Neuron (in vitro differentiated cells): ENCODE results near the gene MIDN.

Experiments
- H2AFZ ChIP-seq: one replicate; pipeline ENCODE4 v1.6.1; 2013; ENCODE audit warnings: low read depth, mild to moderate bottlenecking, inconsistent platforms, low read length, moderate library complexity
- H3K27me3 ChIP-seq: one replicate; pipeline ENCODE4 v1.6.1; 2013; ENCODE audit warnings: low read length; ENCODE audit not compliant: insufficient read depth
- H3K36me3 ChIP-seq: one replicate; pipeline ENCODE4 v1.6.1; 2013; ENCODE audit warnings: low read length; ENCODE audit not compliant: insufficient read depth
- H3K4me1 ChIP-seq: one replicate; pipeline ENCODE4 v1.6.1; 2013; ENCODE audit warnings: low read length; ENCODE audit not compliant: insufficient read depth
- H3K4me3 ChIP-seq: 2 replicates; pipeline ENCODE4 v1.5.1; 2013; ENCODE audit warnings: mild to moderate bottlenecking, low read length, moderate library complexity
- H3K9me3 ChIP-seq: one replicate; pipeline ENCODE4 v1.6.1; 2013; ENCODE audit warnings: low read length

Gene MIDN

DNA sequence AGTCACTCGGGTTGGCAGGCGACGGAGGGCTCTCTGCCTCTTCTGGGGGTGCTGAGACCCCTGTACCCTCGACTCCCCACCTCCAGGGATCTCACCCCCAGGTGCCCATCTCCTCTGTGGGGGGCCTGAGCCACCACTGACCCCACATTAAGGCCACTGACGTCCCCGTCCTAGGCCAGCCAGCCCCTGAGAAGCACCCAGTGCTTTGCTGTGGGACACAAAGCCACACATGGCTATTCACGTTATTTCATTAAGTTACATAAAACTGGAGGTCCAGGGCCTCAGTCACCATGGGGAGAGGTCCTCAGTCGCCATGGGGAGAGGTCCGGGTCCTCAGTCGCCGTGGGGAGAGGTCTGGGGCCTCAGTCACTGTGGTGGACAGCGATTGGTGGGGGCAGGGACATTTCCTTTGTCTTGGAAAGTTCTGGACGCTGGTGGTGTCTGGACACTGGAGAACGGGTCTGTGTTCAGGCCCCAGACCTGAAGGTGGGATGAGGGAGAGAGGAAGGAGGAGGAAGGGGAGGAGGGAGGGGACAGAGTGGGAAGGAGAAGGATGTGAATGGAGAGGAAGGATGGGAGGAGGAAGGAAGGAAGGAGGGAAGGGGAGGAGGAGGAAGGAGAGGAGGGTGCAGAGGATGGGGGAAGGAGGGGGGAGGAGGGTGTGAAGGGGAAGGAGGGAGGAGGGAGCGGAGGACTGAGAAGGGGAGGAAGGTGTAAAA is 33.3 kb downstream of the MIDN start:
- Histone ChIP-seq H3K9me3 (no peaks in the 10 kb centered on the region), H3K4me1 (peaks cover 25% of the 10 kb centered on the region), H3K27me3 (no peaks in the 10 kb centered on the region), H3K4me3 (no peak overlapping the region), H3K36me3 (peaks cover 15% of the 10 kb centered on the region), H2AFZ (no peak overlapping the region)

- Histone ChIP-seq H3K9me3 (no peaks in the 10 kb centered on the region), H3K36me3 (peaks cover 12% of the 10 kb centered on the region), H3K27me3 (no peaks in the 10 kb centered on the region), H3K4me3 (no peak overlapping the region), H2AFZ (no peak overlapping the region), H3K4me1 (peaks cover 32% of the 10 kb centered on the region)
These were observed 34.3 kb downstream of the MIDN start for GRCh38 chr19:1282588-1283206.

DNA sequence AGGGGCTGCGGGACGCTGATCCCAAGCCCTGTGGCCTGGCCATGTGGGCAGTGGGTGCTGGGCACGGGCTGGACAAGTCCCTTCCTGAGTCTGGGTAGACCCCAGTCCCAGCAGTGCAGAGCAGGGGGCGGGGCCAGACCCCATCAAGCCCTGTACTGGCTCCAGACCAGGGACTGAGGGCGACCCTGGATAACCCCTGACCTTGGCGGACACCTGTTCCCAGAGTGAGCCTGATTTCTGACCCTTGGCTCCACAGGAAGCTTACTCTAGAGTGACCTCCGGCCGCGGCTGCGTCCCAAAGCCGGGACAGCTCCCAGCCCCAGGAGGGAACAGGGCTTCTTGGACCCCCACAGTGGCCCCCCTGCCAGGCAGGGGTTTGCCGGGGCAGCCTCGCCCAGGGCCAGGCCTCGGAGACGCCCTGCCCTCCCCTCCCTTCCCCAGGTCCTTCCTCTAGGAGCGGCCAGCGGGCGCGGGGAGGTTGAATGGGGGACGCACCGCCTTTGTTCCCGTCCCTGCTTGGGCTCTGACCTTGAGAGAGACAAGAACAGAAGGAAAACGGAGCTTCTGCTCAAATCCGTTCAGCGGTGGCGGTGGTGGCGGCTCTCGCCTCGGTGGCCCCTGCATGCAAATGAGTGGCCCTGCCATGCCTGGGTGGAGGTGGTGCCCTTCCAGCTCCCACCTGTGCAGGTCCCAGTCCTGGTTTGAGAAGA is 35.0 kb downstream of the MIDN start:
- no peaks in the 10 kb centered on the region for H3K27me3 ChIP-seq
- peaks cover 37% of the 10 kb centered on the region for H3K4me1 ChIP-seq
- H3K4me3 ChIP-seq: no peak overlapping the region
- peaks cover 9% of the 10 kb centered on the region for H3K36me3 ChIP-seq
- H2AFZ ChIP-seq: no peak overlapping the region
- no peaks in the 10 kb centered on the region for H3K9me3 ChIP-seq

DNA sequence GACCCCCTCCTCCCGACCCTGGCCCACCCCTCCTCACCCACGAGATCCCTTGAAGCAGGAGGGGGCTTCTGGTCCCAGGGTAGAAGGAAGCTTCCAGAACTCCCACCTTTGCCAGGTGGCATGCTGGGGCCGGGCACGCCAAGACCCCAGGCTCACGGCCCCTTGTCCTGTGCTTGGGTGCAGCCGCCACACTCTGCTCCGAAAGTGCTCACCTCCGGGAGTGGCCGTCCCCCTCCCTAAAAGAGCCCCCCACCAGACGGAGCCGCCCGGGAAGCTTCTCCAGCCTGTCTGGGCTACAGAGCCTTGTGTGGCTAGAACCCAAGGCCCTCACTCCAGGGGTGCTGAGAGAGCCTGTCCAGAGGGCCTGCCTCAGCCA is 35.5 kb downstream of the MIDN start:
- Histone ChIP-seq H3K4me1 (peaks cover 37% of the 10 kb centered on the region), H3K27me3 (no peaks in the 10 kb centered on the region), H3K4me3 (no peak overlapping the region), H3K36me3 (peaks cover 6% of the 10 kb centered on the region), H3K9me3 (no peaks in the 10 kb centered on the region), H2AFZ (no peak overlapping the region)

DNA sequence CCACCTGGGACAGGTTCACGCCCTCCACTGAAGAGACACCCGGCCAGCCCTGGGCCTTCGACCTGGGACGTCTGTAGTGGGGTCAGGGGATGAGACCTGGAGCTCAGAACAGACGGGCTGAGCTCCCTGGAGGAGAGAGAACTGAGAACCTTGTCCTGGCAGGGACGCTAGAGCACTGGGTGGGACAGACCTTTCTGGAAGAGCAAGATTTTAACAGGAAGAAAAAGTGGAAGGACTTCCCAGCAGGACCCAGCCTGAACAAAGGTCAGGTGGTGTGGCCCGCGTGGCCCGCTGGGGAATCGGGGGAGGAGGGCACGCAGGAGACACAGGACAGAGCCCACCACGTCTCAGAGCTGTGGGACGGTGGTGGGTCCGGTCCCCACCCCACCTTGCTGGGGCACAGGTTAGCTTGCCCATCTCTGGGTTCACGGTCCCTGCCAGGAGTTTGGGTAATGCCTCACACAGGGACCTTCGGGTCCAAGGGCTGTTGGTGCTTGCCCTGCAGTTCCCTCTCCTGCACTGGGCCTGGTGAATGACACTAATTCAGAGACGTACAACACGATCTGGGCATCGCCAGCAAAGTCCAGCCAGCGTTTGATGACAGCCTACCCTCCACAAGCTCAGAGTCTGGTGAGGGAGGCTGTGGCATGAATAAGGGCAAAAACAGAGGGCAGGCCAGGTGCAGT is 36.1 kb downstream of the MIDN start:
- no peaks in the 10 kb centered on the region for H3K27me3 ChIP-seq
- H3K4me1 ChIP-seq: peaks cover 37% of the 10 kb centered on the region
- H3K4me3 ChIP-seq: no peak overlapping the region
- no peak overlapping the region for H2AFZ ChIP-seq
- H3K9me3 ChIP-seq: no peaks in the 10 kb centered on the region
- H3K36me3 ChIP-seq: peaks cover under 1% of the 10 kb centered on the region

DNA sequence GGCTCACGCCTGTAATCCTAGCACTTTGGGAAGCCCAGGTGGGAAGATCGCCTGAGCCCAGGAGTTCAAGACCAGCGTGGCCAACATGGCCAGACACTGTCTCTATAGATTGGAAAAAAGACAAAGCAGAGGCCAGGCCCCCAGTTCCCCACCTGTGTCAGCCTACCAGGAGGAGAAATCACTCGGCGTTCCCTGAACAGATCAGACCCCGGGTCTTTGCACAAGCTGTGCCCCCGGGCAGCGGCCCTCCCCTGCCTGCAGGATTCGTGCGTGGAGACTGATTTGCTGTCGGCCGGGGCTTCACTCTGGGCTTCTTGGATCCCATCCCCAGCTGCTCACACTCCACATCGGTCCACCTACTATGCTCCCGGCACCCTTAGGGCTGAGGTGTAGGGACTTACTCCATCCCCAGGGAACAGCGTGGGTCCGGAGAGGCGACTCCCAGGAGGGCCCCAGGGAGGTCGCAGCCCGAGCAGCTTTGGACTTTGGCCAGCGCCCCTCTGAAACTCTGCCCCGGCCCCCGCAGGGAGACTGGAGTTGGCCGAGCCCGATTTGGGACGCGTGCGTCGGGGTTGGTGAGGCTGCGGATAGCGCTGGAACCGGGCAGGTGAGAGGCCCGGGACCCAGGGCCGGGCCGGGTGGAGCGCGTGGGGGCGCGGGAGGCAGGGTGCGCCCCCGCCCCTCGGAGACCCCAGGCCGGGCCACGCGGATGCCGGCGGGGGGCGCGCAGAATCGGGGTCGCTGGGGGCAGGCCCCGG is 36.8 kb downstream of the MIDN start:
- H3K27me3 ChIP-seq: no peaks in the 10 kb centered on the region
- no peaks in the 10 kb centered on the region for H3K9me3 ChIP-seq
- H3K4me3 ChIP-seq: peak overlapping the region; percentile 18
- H3K4me1 ChIP-seq: peaks cover 37% of the 10 kb centered on the region
- H2AFZ ChIP-seq: no peak overlapping the region
- no peaks in the 10 kb centered on the region for H3K36me3 ChIP-seq

GRCh38 chr19:1285737-1286360 is 37.5 kb downstream of the MIDN start, which contains the start of gene EFNA2:
EFNA2 (plus strand) TSS chr19:1285873; CDS start chr19:1286169, 296 bp downstream.
- no peaks in the 10 kb centered on the region for H3K27me3 ChIP-seq
- H3K4me3 ChIP-seq: peak within 1 kb of the TSS; percentile 60
- H2AFZ ChIP-seq: no peak within 1 kb of the TSS
- H3K36me3 ChIP-seq: no peaks in the 10 kb centered on the region
- peaks cover 37% of the 10 kb centered on the region for H3K4me1 ChIP-seq
- H3K9me3 ChIP-seq: no peaks in the 10 kb centered on the region

GRCh38 chr19:1286487-1287353 is 38.3 kb downstream of the MIDN start:
- Histone ChIP-seq H3K36me3 (no peaks in the 10 kb centered on the region), H2AFZ (no peak overlapping the region), H3K4me3 (peak overlapping the region; percentile 60), H3K9me3 (no peaks in the 10 kb centered on the region), H3K4me1 (peaks cover 37% of the 10 kb centered on the region), H3K27me3 (no peaks in the 10 kb centered on the region)

DNA sequence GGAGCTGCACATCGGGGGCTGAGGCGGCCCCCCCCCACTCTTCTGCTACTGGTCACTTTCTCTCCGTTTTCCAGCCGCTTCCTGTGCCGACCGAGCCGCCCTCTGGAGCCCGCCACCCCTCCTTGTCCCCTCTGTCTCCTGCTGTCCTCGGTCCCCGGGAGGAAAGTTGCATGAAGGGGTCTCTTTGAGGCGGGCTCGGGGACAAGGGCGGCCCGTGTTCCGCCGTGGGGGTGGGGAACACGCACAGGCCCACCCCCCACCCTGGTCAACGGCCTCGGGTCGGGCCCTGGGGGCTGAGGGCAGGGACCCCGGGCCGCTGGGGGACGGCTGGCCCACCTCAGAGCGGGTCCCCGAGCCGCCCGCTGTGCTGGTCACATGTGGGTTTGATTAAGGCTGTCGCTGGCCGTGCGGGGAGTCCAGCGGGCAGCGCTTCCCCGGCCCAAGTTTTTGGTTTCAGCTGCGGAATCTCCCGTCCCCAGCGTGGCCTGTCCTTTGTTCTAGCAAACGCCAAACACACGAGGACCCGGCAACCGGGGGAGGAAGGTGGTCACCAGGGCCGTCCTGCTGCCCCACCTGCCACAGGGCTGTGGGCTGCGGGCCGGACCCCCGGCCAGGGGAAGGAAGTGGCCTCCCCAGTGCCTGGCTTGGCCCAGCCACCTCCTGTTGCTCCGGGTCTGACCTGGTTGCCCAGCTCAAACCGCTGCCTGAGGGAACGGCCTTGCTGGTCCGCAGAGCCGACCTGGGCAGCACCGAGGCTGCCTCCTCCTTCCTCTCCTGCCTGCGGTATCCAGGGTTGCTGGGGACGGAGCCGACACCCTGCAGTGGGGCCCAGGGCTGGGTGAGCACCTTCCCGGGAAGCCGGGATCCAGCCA is 39.2 kb downstream of the MIDN start:
- H3K36me3 ChIP-seq: no peaks in the 10 kb centered on the region
- peak overlapping the region; percentile 60 for H3K4me3 ChIP-seq
- no peaks in the 10 kb centered on the region for H3K27me3 ChIP-seq

DNA sequence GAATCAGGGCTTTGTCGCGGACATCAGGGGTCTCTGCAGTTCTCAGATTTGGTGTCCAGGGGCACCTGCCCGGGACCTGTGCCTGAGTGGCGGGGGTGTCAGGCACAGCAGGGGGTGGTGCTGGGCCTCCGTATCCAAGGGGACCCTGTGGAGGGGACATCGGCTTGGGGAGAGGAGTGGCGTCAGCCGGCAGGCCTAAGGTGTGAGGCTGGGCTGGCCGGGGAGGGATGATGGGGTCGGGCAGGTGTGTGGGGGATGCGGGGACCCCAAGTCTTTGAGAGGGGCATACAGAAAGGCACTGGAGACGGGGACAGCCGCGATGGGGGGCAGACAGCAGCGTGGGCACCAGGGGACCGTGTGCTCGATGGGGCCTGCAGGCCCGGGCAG is 39.8 kb downstream of the MIDN start:
- Histone ChIP-seq H2AFZ (no peak overlapping the region), H3K4me1 (peaks cover 33% of the 10 kb centered on the region), H3K9me3 (no peaks in the 10 kb centered on the region), H3K36me3 (no peaks in the 10 kb centered on the region), H3K4me3 (no peak overlapping the region), H3K27me3 (no peaks in the 10 kb centered on the region)

More for the DNA sequence above, 39.2 kb downstream of the MIDN start:
- H3K9me3 ChIP-seq: no peaks in the 10 kb centered on the region
- peaks cover 37% of the 10 kb centered on the region for H3K4me1 ChIP-seq
- H2AFZ ChIP-seq: no peak overlapping the region
